HK-2 (cell line): ENCODE measurements around the gene SKOR2.
A peak's percentile ranks its signal among the peaks of the same experiment; 100 is the strongest.

Experiments
- DNase-seq: peaks from one replicate; pipeline ENCODE4 v3.0.0-alpha.2; 2018; ENCODE audit not compliant: unreplicated experiment

Gene SKOR2

GRCh38 chr18:47251289-47252120, at the start of gene SKOR2:
SKOR2 (minus strand) TSS chr18:47251660; CDS start chr18:47249183, 2,477 bp downstream.
- no peak for DNase-seq

- DNase-seq = no peak
These were observed 45.0 kb upstream of the SKOR2 start for GRCh38 chr18:47296462-47296861.

GRCh38 chr18:47294801-47295200, 43.3 kb upstream of the SKOR2 start:
- DNase-seq = no peak

GRCh38 chr18:47288741-47289140, 37.3 kb upstream of the SKOR2 start:
- no peak for DNase-seq

- DNase-seq = no peak
These were observed 36.6 kb upstream of the SKOR2 start for GRCh38 chr18:47287911-47288585.

- no peak for DNase-seq
These were observed 35.4 kb upstream of the SKOR2 start for GRCh38 chr18:47286776-47287410.

GRCh38 chr18:47285456-47285855, 34.0 kb upstream of the SKOR2 start:
- DNase-seq = no peak

GRCh38 chr18:47284721-47285395, 33.4 kb upstream of the SKOR2 start:
- no peak for DNase-seq

- DNase-seq = peak; percentile 1
These were observed 32.0 kb upstream of the SKOR2 start for GRCh38 chr18:47283476-47283875.

- no peak for DNase-seq
These were observed 28.7 kb upstream of the SKOR2 start for GRCh38 chr18:47280121-47280520.

- no peak for DNase-seq
These were observed 23.5 kb upstream of the SKOR2 start for GRCh38 chr18:47274961-47275360.

GRCh38 chr18:47265197-47265596, 13.7 kb upstream of the SKOR2 start:
- no peak for DNase-seq

GRCh38 chr18:47264308-47264700, 12.8 kb upstream of the SKOR2 start:
- no peak for DNase-seq

GRCh38 chr18:47263430-47264307, 12.2 kb upstream of the SKOR2 start:
- DNase-seq = no peak

GRCh38 chr18:47263150-47263429, 11.6 kb upstream of the SKOR2 start:
- no peak for DNase-seq

GRCh38 chr18:47262301-47263149, 11.1 kb upstream of the SKOR2 start:
- no peak for DNase-seq

- no peak for DNase-seq
These were observed 10.4 kb upstream of the SKOR2 start for GRCh38 chr18:47261902-47262300.

- no peak for DNase-seq
These were observed 9.7 kb upstream of the SKOR2 start for GRCh38 chr18:47260924-47261701.

- DNase-seq = peak; percentile 17
These were observed 8.9 kb upstream of the SKOR2 start for GRCh38 chr18:47260120-47260923.
